Keratinocyte (primary cell): ENCODE data around the gene ZBTB1. TPM values are rescaled to one million over a fixed set of nuclear protein-coding genes. Genes with fewer than 3 reads are reported as not detected.

ENCODE experiments used
- DNase-seq: peaks from one replicate; pipeline ENCODE4 v3.0.0-alpha.2; 2011; ENCODE audit warnings: low read depth, missing footprints, low spot score
- FAIRE-seq: peaks from 2 replicates; lab custom pipeline; 2011; peaks lifted over from hg19 to GRCh38; lab: Jason Lieb, UNC
- H2AFZ ChIP-seq: 2 replicates; pipeline ENCODE4 v1.6.0; 2012; ENCODE audit warnings: low read length, control low read depth, inconsistent platforms; ENCODE audit not compliant: control insufficient read depth
- H3K27ac ChIP-seq: 2 replicates; pipeline ENCODE4 v1.5.1; 2011; ENCODE audit warnings: low read length; ENCODE audit not compliant: control insufficient read depth, insufficient read depth
- H3K27me3 ChIP-seq: 3 replicates; pipeline ENCODE4 v1.6.0; 2011; ENCODE audit warnings: low read length; ENCODE audit not compliant: control insufficient read depth, insufficient read depth; ENCODE audit errors: extremely low read depth
- H3K36me3 ChIP-seq, 2 experiments: 2 replicates in 1 of 2; 3 replicates in 1 of 2; pipeline ENCODE4 v1.5.1; 2011; ENCODE audit warnings: low read length in 2 of 2, mild to moderate bottlenecking in 1 of 2; ENCODE audit not compliant: control insufficient read depth in 2 of 2, insufficient read depth in 2 of 2; ENCODE audit errors: extremely low read depth in 1 of 2
- H3K4me1 ChIP-seq: 3 replicates; pipeline ENCODE4 v1.5.1; 2011; ENCODE audit warnings: low read length; ENCODE audit not compliant: control insufficient read depth, insufficient read depth; ENCODE audit errors: extremely low read depth
- H3K4me2 ChIP-seq: 3 replicates; pipeline ENCODE4 v1.6.0; 2011; ENCODE audit warnings: low read depth, low read length; ENCODE audit not compliant: control insufficient read depth, insufficient read depth; ENCODE audit errors: extremely low read depth
- H3K4me3 ChIP-seq, 3 experiments: fragments of 200-600 bp in 1 of 3; sonication (generic) in 1 of 3; 2 replicates in 2 of 3; 3 replicates in 1 of 3; pipeline ENCODE4 v1.5.1; 2011 to 2016; ENCODE audit warnings: low read length in 3 of 3, mild to moderate bottlenecking in 3 of 3, control low read depth in 2 of 3, inconsistent platforms in 1 of 3, low read depth in 1 of 3, mixed read lengths in 1 of 3, mixed run types in 1 of 3, moderate library complexity in 1 of 3; ENCODE audit not compliant: control insufficient read depth in 2 of 3, insufficient read depth in 2 of 3; ENCODE audit errors: extremely low read depth in 1 of 3
- H3K79me2 ChIP-seq: 2 replicates; pipeline ENCODE4 v1.6.0; 2012; ENCODE audit warnings: low read length; ENCODE audit not compliant: control insufficient read depth, insufficient read depth
- H3K9ac ChIP-seq: 3 replicates; pipeline ENCODE4 v1.6.0; 2011; ENCODE audit warnings: low read length; ENCODE audit not compliant: control insufficient read depth, insufficient read depth; ENCODE audit errors: extremely low read depth
- H3K9me1 ChIP-seq: 3 replicates; pipeline ENCODE4 v1.6.0; 2011; ENCODE audit warnings: low read length; ENCODE audit not compliant: control insufficient read depth, insufficient read depth; ENCODE audit errors: extremely low read depth
- H3K9me3 ChIP-seq: 2 replicates; pipeline ENCODE4 v1.5.1; 2012; ENCODE audit warnings: low read depth, low read length; ENCODE audit not compliant: control insufficient read depth
- H4K20me1 ChIP-seq: 3 replicates; pipeline ENCODE4 v1.6.0; 2011; ENCODE audit warnings: low read length; ENCODE audit not compliant: control insufficient read depth, insufficient read depth; ENCODE audit errors: extremely low read depth
- CTCF ChIP-seq, 3 experiments: IDR thresholded peaks in 1 of 3; conservative IDR thresholded peaks in 1 of 3; optimal IDR thresholded peaks in 1 of 3; 2 replicates in 2 of 3; 3 replicates in 1 of 3; pipeline versions ENCODE3 to v1.5.1; 2011; ENCODE audit warnings: low read length in 3 of 3, mild to moderate bottlenecking in 3 of 3, moderate library complexity in 2 of 3, control low read depth in 1 of 3, inconsistent platforms in 1 of 3; ENCODE audit not compliant: insufficient read depth in 2 of 3; ENCODE audit errors: extremely low read depth in 1 of 3
- EZH2 ChIP-seq: IDR thresholded peaks from one replicate; pipeline ENCODE4 v1.6.1; 2012; ENCODE audit warnings: inconsistent platforms, mild to moderate bottlenecking, low read length, moderate library complexity
- dilution Hi-C: fragments of 300-500 bp; cut with MboI; formaldehyde crosslinking; loops from one replicate; pipeline ENCODE4 v1.7.0; 2020; ENCODE audit warnings: low sequenced_read_pairs; ENCODE audit not compliant: extremely low pct_ligation_motif_present
- polyA plus RNA-seq, 5 experiments: library from polyadenylated mRNA; depleted of rRNA in 3 of 5; stranded (reverse) in 3 of 5; stranded (forward) in 1 of 5; unstranded in 1 of 5; fragments of >200 nt; gene quantifications; 1 replicate in 1 of 5; 2 replicates in 3 of 5; 3 replicates in 1 of 5; pipeline versions ENCODE4 v1.2.1 to v1.2.3, GENCODE V29; 2011 to 2012; ENCODE audit warnings: missing spikeins in 2 of 5, low read depth in 1 of 5, low replicate concordance in 1 of 5

Gene ZBTB1
- polyA plus RNA-seq, 1 donor (not counting 4 experiments of a cell fraction or from before 2014, with no cell fraction given) = 40.7 TPM

DNA sequence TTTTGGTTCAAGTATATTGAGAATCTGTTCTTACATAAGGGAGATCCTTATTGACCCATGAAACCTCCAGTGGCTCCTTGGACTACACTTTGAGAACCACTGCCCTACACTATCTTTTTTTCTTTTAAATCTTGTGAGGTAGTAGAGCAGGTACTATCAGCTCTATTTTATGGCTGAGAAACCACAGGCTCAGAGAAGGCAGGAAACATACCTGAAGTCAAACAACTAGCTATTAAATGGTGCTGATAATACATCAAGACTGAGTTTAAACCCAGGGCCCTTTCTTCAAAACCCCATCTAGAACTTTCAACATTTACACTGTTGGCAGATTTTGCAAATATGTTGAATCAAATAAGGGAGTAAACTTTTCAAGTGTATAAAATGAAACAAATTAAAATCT, 7.8 kb upstream of the ZBTB1 start:
- TF ChIP-seq EZH2 (no peak), CTCF (optimal IDR thresholded peaks at IDR 0.05 in 1 of 3, IDR thresholded peaks at IDR 0.05 in 1 of 3, conservative IDR thresholded peaks at IDR 0.05 in 1 of 3; ENCODE audit: extremely low read depth in 1 of 3, insufficient read depth in 2 of 3, low read length in 3 of 3) (no peak)
- H3K9ac ChIP-seq = no peak overlapping the region
- peaks cover 7% of the 10 kb centered on the region for H3K4me1 ChIP-seq
- H3K36me3 ChIP-seq = peaks cover 0 to 4% of the 10 kb centered on the region in 2 experiments
- no peak overlapping the region for H2AFZ ChIP-seq
- no peaks in the 10 kb centered on the region for H3K27me3 ChIP-seq
- H4K20me1 ChIP-seq = no peaks in the 10 kb centered on the region
- no peak overlapping the region for H3K4me2 ChIP-seq
- no peak overlapping the region for H3K27ac ChIP-seq
- H3K4me3 ChIP-seq = no peak overlapping the region
- dilution Hi-C loops = no loop called here
- DNase-seq = no peak
- H3K79me2 ChIP-seq = peaks cover 9% of the 10 kb centered on the region
- no peak for FAIRE-seq
- H3K9me3 ChIP-seq = no peaks in the 10 kb centered on the region
- no peaks in the 10 kb centered on the region for H3K9me1 ChIP-seq

DNA sequence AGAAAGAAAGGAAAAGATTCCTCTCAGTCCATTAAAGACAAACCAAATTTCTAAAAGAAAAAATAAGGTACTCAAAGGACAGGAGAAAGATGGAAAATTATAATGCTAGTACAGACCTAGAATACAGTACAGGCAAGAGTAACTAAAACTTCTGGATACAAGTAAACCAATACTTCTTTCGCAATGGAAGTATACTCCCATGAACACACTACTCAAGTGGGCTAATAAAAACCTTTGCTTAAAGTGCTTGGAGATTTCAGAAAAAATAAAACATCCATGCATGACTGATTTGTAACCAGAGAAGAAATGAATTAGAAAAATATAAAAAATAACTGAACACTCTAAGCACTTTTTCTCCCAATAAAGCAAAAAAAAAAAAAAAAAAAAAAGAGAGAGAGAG, 4.5 kb upstream of the ZBTB1 start:
- Histone ChIP-seq H3K9ac (no peak overlapping the region), H2AFZ (no peak overlapping the region), H3K36me3 (peaks cover 4% of the 10 kb centered on the region in 2 experiments), H3K27ac (no peak overlapping the region), H3K9me1 (no peaks in the 10 kb centered on the region), H4K20me1 (no peaks in the 10 kb centered on the region), H3K27me3 (no peaks in the 10 kb centered on the region), H3K9me3 (no peaks in the 10 kb centered on the region), H3K4me1 (peaks cover 16% of the 10 kb centered on the region), H3K4me3 (no peak overlapping the region), H3K4me2 (no peak overlapping the region), H3K79me2 (peaks cover 18% of the 10 kb centered on the region)
- DNase-seq = no peak
- FAIRE-seq = no peak
- dilution Hi-C loops = no loop called here
- TF ChIP-seq CTCF (optimal IDR thresholded peaks at IDR 0.05 in 1 of 3, IDR thresholded peaks at IDR 0.05 in 1 of 3, conservative IDR thresholded peaks at IDR 0.05 in 1 of 3; ENCODE audit: extremely low read depth in 1 of 3, insufficient read depth in 2 of 3, low read length in 3 of 3) (no peak), EZH2 (no peak)
